ENCODE measurements around the gene INTS12.

- TF ChIP-seq, protein P1, sequence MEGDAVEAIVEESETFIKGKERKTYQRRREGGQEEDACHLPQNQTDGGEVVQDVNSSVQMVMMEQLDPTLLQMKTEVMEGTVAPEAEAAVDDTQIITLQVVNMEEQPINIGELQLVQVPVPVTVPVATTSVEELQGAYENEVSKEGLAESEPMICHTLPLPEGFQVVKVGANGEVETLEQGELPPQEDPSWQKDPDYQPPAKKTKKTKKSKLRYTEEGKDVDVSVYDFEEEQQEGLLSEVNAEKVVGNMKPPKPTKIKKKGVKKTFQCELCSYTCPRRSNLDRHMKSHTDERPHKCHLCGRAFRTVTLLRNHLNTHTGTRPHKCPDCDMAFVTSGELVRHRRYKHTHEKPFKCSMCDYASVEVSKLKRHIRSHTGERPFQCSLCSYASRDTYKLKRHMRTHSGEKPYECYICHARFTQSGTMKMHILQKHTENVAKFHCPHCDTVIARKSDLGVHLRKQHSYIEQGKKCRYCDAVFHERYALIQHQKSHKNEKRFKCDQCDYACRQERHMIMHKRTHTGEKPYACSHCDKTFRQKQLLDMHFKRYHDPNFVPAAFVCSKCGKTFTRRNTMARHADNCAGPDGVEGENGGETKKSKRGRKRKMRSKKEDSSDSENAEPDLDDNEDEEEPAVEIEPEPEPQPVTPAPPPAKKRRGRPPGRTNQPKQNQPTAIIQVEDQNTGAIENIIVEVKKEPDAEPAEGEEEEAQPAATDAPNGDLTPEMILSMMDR (IDR thresholded peaks at IDR 0.05), result no peak
- TF ChIP-seq POLR2A (IDR thresholded peaks at IDR 0.05), result no peak
These were observed 73.9 kb downstream of the INTS12 start for GRCh38 chr4:105634402-105635080.

All from esophagus squamous epithelium (tissue), 4 donors.